Stimulated activated CD4-positive, alpha-beta T cell treated with anti-CD3 and anti-CD28 coated beads, Interleukin-4, amount 100 ng/mL, for 48 hours (primary cell): Measurements from ENCODE around the gene DOK3.
"Not testable (repeated sequence)": the region's sequence is repeated elsewhere in the genome, so short reads cannot be mapped to it uniquely, and the experiment has no call there.

Experiments used
- DNase-seq, 2 donors: peaks; one replicate each; pipeline ENCODE4 v3.0.0-alpha.2; 2020; ENCODE audit warnings: low read depth in 2 of 2

DOK3 gene

GRCh38 chr5:177535125-177535524, 25.5 kb upstream of the DOK3 start:
- DNase-seq = no peak

DNA sequence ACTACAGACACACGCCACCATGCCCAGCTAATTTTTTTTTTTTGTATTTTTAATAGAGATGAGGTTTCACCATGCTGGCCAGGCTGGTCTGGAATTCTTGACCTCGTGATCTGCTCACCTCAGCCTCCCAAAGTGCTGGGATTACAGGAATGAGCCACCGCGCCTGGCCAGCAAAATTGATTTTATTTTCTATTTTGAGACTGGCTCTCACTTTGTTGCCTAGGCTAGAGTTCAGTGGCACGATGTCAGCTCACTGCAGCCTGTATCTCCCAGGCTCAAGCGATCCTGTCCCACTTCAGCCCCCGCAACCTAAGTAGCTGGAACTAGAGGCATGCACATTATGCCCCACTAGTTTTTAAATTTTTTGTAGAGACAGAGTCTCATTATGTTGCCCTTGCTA, 24.8 kb upstream of the DOK3 start:
- not testable (repeated sequence) for DNase-seq

- DNase-seq = no peak
Measured at GRCh38 chr5:177531209-177531940, 21.7 kb upstream of the DOK3 start.

DNA sequence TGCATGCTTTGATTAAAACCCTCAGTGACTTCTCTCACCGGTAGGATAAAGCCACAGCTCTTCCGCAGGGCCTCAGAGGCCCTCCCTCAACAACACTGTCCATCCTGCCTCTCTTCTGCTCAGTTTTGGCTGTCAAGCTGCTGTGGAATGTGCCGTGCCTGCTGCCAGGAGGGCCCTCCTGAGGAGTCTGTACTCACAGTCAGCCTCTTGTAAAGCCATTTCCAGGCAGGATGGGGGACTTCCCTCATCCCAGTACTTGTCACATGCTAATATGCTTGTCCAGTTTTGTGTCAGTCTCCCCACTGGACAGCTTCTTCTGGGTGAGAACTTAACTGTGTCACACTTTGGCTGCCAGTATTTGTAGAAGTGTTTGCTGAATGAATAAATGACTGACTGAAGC, 21.0 kb upstream of the DOK3 start:
- no peak for DNase-seq

DNA sequence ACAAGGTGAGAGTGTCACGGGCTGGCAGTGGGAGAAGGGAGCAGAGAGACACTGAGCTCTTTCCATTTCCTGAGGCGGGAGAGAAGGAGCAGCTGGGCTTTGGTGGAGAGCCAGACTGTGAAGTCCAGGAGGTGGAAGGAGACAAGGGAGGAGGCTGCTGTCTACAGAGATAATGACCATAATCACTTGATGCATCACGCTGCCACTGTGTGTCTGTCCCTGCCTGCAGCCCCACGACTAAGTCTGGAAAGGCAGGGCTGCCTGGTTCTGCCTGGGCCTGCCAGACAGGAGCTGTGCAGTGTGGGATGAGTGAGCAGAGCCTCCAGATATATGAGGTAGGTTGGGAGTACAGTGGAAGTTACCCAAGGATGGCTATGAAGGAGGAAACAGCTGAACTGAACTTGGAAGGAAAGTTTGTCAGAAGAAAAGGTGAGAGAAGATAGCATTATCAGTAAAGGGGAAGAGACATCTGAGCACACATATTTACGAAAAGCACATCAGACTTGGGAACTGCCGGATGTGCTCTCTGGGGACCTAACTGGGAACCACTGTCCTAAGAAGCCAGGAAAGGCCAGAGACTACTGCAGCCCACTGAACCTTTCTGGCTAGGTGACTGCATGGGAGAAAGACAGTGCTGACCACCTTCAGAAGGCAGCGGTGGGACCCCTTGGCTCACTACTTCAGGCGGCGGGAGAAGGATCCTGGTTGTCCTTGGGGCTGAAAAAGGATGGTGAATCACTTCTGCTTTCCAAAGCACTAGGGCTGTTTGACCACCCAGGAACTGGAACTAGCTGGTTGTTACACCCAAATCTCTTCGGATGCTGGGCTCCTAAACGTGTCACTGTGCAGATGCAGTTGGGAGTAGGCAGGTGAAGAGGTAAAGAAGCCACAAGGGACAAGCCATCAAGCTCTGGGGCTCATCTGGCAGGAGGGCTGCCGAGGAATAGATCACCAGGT, 19.9 kb upstream of the DOK3 start:
- no peak for DNase-seq

- no peak for DNase-seq
Measured at GRCh38 chr5:177528631-177529030, 19.0 kb upstream of the DOK3 start.

- no peak for DNase-seq
Measured at GRCh38 chr5:177527595-177527994, 18.0 kb upstream of the DOK3 start.

- DNase-seq = no peak
Measured at GRCh38 chr5:177526791-177527190, 17.2 kb upstream of the DOK3 start.

- DNase-seq = no peak
Measured at GRCh38 chr5:177526191-177526590, 16.6 kb upstream of the DOK3 start.

GRCh38 chr5:177524941-177525655, 15.5 kb upstream of the DOK3 start:
- DNase-seq = no peak

- DNase-seq = no peak
Measured at GRCh38 chr5:177524539-177524900, 14.9 kb upstream of the DOK3 start.

DNA sequence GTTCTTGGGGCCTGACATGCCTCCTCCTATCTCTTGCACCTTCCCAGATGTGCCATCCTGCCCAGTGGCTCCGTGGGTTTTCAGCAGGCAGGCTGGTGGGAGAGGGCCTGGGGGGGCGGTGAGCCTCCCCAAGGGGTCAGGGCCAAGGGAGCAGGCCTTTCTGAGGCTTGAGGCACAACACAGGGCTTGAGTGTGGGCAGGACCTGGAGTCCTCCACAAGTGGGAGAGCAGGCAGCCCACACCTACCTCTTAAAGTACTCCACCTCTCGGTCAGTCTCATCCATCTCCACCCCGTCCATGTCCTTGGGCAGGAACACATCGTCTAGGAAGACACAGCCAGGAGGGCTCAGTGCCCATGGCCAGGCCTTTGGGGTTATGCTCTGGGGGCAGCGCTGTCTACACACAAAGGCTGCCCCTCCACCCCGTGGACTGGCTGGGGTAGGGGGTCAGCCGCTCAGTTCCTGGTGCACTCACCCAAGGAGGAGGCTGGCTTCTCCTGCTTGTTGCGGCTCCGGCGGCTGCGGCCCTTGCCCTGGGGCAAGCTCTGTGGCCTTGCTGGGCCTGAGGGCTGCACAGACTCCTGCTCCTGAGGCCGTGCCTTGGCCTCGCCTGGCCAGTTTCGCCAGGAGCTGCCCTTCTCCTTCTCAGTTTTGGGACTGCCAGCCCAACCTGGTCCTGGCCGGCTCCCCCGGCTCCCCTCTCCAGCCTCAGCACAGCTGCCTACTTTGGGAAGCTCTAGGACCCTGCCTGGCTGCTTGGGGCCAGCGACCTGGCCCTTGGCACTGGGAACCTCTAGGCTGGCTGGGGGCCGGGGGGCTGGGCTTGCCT, 14.3 kb upstream of the DOK3 start:
- DNase-seq = no peak

- no peak for DNase-seq
Measured at GRCh38 chr5:177520916-177521513, 11.4 kb upstream of the DOK3 start.

DNA sequence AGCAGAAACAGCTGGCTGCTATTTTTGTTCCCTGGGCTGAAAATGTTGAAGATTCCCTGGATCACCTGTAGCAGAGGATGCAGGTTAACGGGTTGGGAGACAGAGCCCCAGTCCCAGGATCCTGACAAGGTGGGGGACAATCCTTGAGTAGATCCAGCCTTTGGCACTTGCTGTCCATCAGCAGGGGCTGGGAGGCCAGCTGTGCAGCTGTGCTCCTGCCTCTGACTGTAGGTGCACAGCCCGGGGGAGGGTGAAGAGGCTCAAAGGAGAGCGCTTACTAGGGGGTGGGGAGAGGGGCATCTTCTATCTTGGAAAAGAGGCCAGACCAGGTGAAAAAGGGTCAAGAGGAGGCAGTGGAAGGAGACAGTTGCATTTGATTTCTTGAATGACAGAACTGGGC, 10.6 kb upstream of the DOK3 start:
- DNase-seq = no peak

DNA sequence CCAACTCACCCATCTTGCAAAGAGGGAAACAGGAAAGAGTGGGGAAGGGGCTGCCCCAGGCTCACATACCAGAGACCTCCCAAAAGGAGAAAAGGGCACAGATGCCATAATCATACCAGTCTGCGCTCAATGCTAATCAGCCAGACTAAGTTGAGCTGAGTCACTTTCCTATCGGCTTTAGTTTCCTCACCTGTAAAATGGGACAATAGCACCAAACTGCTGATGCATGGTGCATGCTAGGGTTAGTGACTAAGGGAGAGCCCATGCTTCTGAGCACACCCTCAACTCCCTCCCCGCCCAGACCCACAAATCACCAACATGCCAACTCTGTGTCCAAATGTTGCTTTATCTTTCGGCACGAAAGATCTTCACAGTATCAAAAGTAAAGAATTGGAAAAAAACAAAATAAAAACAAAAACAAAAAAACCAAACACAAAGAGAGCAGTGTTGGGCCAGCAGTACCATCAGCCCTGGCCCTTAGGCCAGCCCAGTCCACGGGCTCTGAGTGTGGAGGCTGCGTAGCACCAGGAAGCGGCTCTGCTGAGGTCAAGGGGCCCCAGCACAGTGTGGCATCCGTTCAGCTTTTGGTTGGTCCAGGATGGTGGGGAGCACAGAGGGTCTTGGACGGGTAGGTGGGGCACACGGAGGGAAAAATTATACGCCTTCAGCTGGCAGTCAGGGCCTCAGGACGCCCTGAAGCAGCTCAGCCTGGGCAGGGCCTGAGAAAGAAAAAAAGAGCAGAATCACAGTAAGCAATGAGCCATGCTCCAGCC, 10.0 kb upstream of the DOK3 start:
- DNase-seq = no peak

GRCh38 chr5:177516601-177517568, 7.3 kb upstream of the DOK3 start, which contains the start of gene DDX41:
Gene DDX41, minus strand, starts transcription at chr5:177516961. Its CDS starts 16 bp downstream, at chr5:177516945.
- DNase-seq = peak; percentile 92 to 95

DNA sequence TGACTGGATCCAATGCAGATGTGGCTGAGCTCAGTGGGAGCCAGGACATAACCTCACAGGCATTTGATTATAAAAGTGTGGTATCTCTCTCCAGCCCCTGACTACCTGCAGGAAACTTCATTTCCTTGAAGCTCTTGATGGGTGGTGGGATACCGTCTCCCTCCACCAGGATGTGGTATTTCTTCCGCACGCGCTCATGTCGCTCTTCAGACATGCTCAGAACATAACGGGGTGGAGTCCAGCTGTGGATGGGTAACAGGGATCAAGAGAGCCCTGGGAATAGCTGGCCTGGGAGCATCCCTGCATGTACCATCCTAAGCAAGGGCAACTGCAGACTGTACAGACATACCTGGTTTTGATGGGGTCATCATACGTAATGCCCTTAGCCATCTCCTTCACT, 6.0 kb upstream of the DOK3 start:
- no peak for DNase-seq

DNA sequence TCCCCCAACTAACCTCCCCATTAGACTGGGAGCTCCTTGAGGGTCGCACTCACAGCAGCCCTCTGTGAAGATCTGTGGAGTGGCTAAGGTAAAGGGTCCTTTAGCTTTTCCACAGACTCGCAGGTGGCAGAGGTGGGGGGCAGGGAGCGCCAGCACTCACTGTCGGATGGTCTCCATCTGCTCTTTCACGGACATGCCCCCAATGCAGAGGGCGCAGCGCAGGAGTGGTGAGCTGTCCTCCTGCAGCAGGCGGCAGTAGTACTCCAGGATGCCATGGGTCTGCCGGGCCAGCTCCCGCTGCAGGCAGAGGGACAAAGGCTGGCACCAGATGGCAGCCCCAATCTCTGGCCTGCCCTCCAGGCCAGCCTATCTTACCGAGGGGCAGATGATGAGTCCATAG, 4.9 kb upstream of the DOK3 start:
- no peak for DNase-seq

DNA sequence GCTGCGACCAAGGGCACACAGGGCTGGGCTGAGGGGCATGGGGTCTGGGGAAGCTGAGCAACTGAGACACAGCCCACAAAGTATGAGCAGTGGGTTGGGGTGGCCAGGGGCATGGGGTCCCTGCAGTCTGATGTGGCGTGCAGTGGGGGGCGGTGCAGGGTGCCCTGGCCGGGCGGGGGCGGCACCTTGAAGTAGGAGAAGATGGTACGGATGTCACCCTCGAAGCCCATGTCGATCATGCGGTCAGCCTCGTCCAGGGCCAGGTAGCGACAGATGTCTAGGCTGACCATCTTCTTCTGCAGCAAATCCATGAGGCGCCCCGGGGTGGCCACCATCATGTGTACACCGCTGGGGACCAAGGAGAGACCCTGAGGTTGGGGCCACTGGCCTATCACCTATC, 3.9 kb upstream of the DOK3 start:
- DNase-seq = no peak
